MCF 10A (cell line): ENCODE data around the gene TNNT1. TPM values are rescaled to one million over a fixed set of nuclear protein-coding genes. Genes with fewer than 3 reads are reported as not detected.

Experiments used
- BruUV-seq: library from RNA; stranded (reverse); fragments of 400-500 nt; replicated peaks from 2 replicates; lab custom pipeline; 2021; lab: Mats Ljungman, UMichigan
- CTCF ChIA-PET: fragments of 300-600 bp; sonication (Branson Sonifier 250); formaldehyde crosslinking; extraction: SDS; loops from one replicate; lab custom pipeline; 2021; ENCODE audit warnings: antibody characterized with exemption, inconsistent platforms; lab: Yijun Ruan, JAX
- POLR2A ChIA-PET: fragments of 300-600, 350-650 bp; sonication (Branson Sonifier 250); formaldehyde crosslinking; extraction: SDS; loops from one replicate; lab custom pipeline; 2020; ENCODE audit warnings: antibody characterized with exemption, inconsistent platforms; lab: Yijun Ruan, JAX
- DNase-seq: peaks from one replicate; pipeline ENCODE4 v3.0.0-alpha.2; 2018; ENCODE audit not compliant: unreplicated experiment
- H3K27ac Mint-ChIP-seq: one replicate; pipeline ENCODE4 v1.8.0; 2022; ENCODE audit warnings: mild to moderate bottlenecking, low read depth, mixed read lengths; ENCODE audit not compliant: unreplicated experiment
- H3K27me3 Mint-ChIP-seq: one replicate; pipeline ENCODE4 v1.8.0; 2022; ENCODE audit warnings: mixed read lengths; ENCODE audit not compliant: insufficient read depth, unreplicated experiment
- H3K36me3 Mint-ChIP-seq: one replicate; pipeline ENCODE4 v1.8.0; 2022; ENCODE audit warnings: mild to moderate bottlenecking, moderate library complexity, mixed read lengths; ENCODE audit not compliant: insufficient read depth, unreplicated experiment
- H3K4me1 Mint-ChIP-seq: one replicate; pipeline ENCODE4 v1.8.0; 2022; ENCODE audit warnings: mixed read lengths; ENCODE audit not compliant: insufficient read depth, unreplicated experiment
- H3K4me3 Mint-ChIP-seq: one replicate; pipeline ENCODE4 v1.8.0; 2022; ENCODE audit warnings: mild to moderate bottlenecking, moderate library complexity, mixed read lengths; ENCODE audit not compliant: unreplicated experiment
- H3K9me3 Mint-ChIP-seq: one replicate; pipeline ENCODE4 v1.8.0; 2022; ENCODE audit warnings: mixed read lengths; ENCODE audit not compliant: unreplicated experiment
- intact Hi-C: fragments of 100-400 bp; cut with micrococcal nuclease; formaldehyde crosslinking; loops from 2 replicates; pipeline ENCODE4 v1.14.1; 2022
- total RNA-seq: library from RNA; stranded (reverse); gene quantifications from 2 replicates; pipeline ENCODE4 v1.2.3, GENCODE V29; 2022
- TF ChIP-seq, protein P1 (sequence below): fragments of 200-600 bp; IDR thresholded peaks from one replicate; pipeline ENCODE4 v1.8.0; 2022; ENCODE audit warnings: antibody characterized with exemption, mild to moderate bottlenecking; ENCODE audit not compliant: unreplicated experiment

The TNNT1 gene
- total RNA-seq, 1 experiment from 2014 or later, result 32.3 TPM

DNA sequence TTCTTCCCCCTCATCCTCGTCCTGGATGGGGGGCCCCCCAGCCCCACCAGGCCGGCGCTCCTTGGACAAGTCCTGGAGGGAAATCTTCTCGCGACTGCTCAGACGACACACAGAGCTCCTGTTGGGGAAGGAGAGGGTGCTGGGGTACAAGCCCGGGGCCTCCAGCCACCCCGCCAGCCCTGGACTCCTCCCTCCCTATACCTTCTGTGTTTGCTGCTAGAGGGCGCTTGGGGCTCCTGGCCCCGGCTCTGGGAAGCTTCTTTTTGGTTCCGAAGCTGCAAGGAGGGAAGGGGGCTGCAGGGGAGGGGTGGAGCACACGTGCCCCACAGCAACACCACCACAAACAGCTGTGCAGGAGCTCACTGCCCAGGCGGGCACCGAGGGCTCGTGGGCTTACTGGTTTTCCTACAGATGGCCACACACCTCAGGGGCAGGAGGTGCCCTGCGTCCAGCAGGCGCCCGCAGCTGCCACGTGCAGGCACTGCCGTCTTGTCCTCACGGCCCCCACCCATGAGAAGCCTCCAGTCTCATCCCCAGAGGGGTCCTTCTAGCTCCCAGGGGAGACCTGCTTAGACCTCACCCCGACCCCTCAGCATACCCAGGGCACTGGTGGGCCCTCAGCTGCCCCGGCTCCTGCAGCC is 52.8 kb downstream of the TNNT1 start:
- intact Hi-C loops, result no loop called here
- Mint-ChIP-seq H3K36me3 (peaks cover 17% of the 10 kb centered on the region), H3K27ac (no peak overlapping the region), H3K4me1 (no peaks in the 10 kb centered on the region), H3K9me3 (no peaks in the 10 kb centered on the region), H3K4me3 (no peak overlapping the region), H3K27me3 (no peaks in the 10 kb centered on the region)
- ChIA-PET POLR2A (no interaction called here), CTCF (interaction anchor here (0.8 kb wide), 1 partner anchor 615 kb away, joined by 4 read pairs; no protein-coding TSS in a partner anchor)
- DNase-seq, result no peak
- no TSS peak for BruUV-seq
- TF ChIP-seq, protein P1, sequence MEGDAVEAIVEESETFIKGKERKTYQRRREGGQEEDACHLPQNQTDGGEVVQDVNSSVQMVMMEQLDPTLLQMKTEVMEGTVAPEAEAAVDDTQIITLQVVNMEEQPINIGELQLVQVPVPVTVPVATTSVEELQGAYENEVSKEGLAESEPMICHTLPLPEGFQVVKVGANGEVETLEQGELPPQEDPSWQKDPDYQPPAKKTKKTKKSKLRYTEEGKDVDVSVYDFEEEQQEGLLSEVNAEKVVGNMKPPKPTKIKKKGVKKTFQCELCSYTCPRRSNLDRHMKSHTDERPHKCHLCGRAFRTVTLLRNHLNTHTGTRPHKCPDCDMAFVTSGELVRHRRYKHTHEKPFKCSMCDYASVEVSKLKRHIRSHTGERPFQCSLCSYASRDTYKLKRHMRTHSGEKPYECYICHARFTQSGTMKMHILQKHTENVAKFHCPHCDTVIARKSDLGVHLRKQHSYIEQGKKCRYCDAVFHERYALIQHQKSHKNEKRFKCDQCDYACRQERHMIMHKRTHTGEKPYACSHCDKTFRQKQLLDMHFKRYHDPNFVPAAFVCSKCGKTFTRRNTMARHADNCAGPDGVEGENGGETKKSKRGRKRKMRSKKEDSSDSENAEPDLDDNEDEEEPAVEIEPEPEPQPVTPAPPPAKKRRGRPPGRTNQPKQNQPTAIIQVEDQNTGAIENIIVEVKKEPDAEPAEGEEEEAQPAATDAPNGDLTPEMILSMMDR, result no peak

DNA sequence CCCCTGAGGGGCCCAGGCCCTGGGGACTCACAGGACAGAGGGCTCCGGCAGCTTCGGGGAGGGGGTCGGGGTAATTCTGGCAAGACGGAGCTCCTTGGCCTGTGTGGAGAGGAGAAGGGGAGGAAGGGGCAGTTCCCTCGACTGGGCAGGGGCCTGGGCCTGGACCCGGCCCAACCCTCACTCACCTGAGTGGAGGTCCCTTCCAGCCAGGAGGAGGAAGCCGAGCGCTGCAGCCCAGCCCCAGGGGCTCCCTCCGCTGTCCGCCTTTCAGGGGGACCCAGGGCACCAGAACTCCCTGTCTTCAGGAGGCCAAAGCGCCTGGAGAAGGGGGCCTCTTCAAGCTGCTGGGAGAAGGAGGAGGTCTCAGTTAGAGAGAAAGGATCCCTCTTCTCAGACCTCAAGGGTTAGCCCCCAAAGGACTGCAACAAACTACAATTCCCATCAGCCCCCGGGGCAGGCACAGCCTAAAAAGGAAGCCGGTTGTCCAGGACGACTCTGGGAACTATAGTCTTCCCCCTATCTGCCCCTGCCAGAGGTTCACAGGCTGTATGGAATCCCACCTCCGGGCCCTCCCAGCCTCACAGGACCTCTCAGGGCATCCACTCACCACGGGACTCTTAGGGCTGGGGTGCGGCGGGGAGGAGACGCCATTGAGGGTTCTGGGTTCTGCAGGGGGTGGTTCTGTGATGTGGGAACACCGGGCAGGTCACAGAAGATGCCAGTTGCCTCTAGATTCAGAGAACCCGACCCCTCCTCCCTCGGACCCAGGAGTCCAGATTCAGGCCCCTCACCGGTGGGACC is 53.5 kb downstream of the TNNT1 start:
- H3K4me1 Mint-ChIP-seq, result no peaks in the 10 kb centered on the region
- POLR2A ChIA-PET, result no interaction called here
- no peak overlapping the region for H3K27ac Mint-ChIP-seq
- no TSS peak for BruUV-seq
- intact Hi-C loops, result no loop called here
- TF ChIP-seq, protein P1, result no peak
- CTCF ChIA-PET, result interaction anchor here (0.8 to 1.5 kb wide), 2 partner anchors 10 to 614 kb away, joined by 3 to 4 read pairs; no protein-coding TSS in a partner anchor
- no peak for DNase-seq
- no peaks in the 10 kb centered on the region for H3K9me3 Mint-ChIP-seq
- peaks cover 17% of the 10 kb centered on the region for H3K36me3 Mint-ChIP-seq
- no peak overlapping the region for H3K4me3 Mint-ChIP-seq
- no peaks in the 10 kb centered on the region for H3K27me3 Mint-ChIP-seq

DNA sequence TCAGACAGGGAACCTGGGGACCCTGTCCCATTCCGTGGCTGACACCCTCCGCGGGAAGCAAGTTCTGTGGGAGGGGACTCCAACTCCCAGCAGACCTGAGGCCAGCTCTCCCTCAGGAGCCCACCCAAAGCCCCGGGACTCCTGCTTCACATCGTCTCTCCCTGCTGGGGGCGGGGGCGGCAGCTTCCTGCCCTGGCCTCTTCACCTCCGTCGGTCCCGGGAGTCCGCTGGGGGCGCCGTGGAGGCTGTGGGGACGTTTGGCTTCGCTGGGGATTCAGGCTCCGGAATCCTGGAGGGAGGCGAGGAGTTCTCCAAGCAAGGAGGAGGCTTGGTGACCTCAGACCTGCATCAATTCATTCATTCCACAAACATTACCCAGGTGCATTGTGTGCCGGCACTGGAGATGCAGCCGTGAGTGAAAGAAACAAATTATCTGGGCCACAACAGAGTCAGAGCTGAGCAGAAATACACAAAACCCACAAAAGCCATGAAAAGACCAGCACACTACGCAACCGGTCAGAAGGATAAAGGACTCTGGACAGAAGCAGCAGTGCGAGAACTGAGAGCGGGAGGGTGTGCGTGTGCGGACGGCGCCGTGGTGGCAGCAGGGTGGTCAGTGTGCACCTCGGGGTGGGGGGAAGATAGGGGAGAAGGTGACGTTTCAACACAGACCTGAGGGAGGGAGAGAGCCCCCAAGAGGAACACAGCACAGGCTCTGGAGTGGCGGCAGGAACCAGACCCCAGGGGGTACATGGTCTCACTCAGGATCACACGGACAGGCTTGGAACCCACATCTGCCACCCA is 54.3 kb downstream of the TNNT1 start:
- H3K36me3 Mint-ChIP-seq, result peaks cover 9% of the 10 kb centered on the region
- no TSS peak for BruUV-seq
- TF ChIP-seq, protein P1, result no peak
- no peaks in the 10 kb centered on the region for H3K4me1 Mint-ChIP-seq
- no peaks in the 10 kb centered on the region for H3K9me3 Mint-ChIP-seq
- H3K27me3 Mint-ChIP-seq, result no peaks in the 10 kb centered on the region
- no peak overlapping the region for H3K4me3 Mint-ChIP-seq
- DNase-seq, result no peak
- intact Hi-C loops, result no loop called here
- H3K27ac Mint-ChIP-seq, result no peak overlapping the region
- CTCF ChIA-PET, result interaction anchor here (0.6 to 1.5 kb wide), 2 partner anchors 9 to 226 kb away, joined by 3 to 6 read pairs; no protein-coding TSS in a partner anchor
- POLR2A ChIA-PET, result no interaction called here
